Left forelimb (tissue), 1 donor: ENCODE results near the gene CERK.
"Not testable (repeated sequence)": the region's sequence is repeated elsewhere in the genome, so short reads cannot be mapped to it uniquely, and the experiment has no call there.

Source experiments
- DNase-seq: peaks from one replicate; pipeline ENCODE4 v3.0.0-alpha.2; 2018; ENCODE audit warnings: low spot score

CERK gene

GRCh38 chr22:46661221-46661851, 76.7 kb downstream of the CERK start:
- no peak for DNase-seq

GRCh38 chr22:46660604-46661201, 77.3 kb downstream of the CERK start:
- DNase-seq = no peak

GRCh38 chr22:46659791-46660186, 78.3 kb downstream of the CERK start:
- DNase-seq = no peak

GRCh38 chr22:46659059-46659790, 78.8 kb downstream of the CERK start:
- no peak for DNase-seq

- DNase-seq = no peak
These were observed 79.8 kb downstream of the CERK start for GRCh38 chr22:46657996-46658947.

GRCh38 chr22:46657655-46657953, 80.4 kb downstream of the CERK start:
- DNase-seq = no peak

GRCh38 chr22:46656856-46657654, 81.0 kb downstream of the CERK start:
- no peak for DNase-seq

GRCh38 chr22:46655861-46656608, 82.0 kb downstream of the CERK start:
- no peak for DNase-seq

- no peak for DNase-seq
These were observed 83.0 kb downstream of the CERK start for GRCh38 chr22:46654927-46655595.

- no peak for DNase-seq
These were observed 83.6 kb downstream of the CERK start for GRCh38 chr22:46654426-46654825.

- no peak for DNase-seq
These were observed 84.5 kb downstream of the CERK start for GRCh38 chr22:46653596-46653995.

- DNase-seq = no peak
These were observed 85.2 kb downstream of the CERK start for GRCh38 chr22:46652847-46653331.

GRCh38 chr22:46652081-46652846, 85.8 kb downstream of the CERK start:
- DNase-seq = no peak

- no peak for DNase-seq
These were observed 86.7 kb downstream of the CERK start for GRCh38 chr22:46651316-46651715.

- no peak for DNase-seq
These were observed 87.8 kb downstream of the CERK start for GRCh38 chr22:46650078-46650810.

GRCh38 chr22:46649141-46650077, 88.6 kb downstream of the CERK start:
- no peak for DNase-seq

GRCh38 chr22:46648225-46648820, 89.7 kb downstream of the CERK start:
- not testable (repeated sequence) for DNase-seq
